NOMO-1 (cell line): ENCODE results near the gene PSMD2.
"Not testable (repeated sequence)": the region's sequence is repeated elsewhere in the genome, so short reads cannot be mapped to it uniquely, and the experiment has no call there.

Experiments used
- DNase-seq, 2 experiments: peaks; one replicate each; lab custom pipeline; 2025; ENCODE audit not compliant: unreplicated experiment in 2 of 2; lab: John Stamatoyannopoulos, UW

The PSMD2 gene

GRCh38 chr3:184337981-184338380, 38.9 kb downstream of the PSMD2 start:
- no peak for DNase-seq

GRCh38 chr3:184338511-184338945, 39.5 kb downstream of the PSMD2 start:
- DNase-seq = no peak

GRCh38 chr3:184339001-184339400, 40.0 kb downstream of the PSMD2 start:
- no peak for DNase-seq

DNA sequence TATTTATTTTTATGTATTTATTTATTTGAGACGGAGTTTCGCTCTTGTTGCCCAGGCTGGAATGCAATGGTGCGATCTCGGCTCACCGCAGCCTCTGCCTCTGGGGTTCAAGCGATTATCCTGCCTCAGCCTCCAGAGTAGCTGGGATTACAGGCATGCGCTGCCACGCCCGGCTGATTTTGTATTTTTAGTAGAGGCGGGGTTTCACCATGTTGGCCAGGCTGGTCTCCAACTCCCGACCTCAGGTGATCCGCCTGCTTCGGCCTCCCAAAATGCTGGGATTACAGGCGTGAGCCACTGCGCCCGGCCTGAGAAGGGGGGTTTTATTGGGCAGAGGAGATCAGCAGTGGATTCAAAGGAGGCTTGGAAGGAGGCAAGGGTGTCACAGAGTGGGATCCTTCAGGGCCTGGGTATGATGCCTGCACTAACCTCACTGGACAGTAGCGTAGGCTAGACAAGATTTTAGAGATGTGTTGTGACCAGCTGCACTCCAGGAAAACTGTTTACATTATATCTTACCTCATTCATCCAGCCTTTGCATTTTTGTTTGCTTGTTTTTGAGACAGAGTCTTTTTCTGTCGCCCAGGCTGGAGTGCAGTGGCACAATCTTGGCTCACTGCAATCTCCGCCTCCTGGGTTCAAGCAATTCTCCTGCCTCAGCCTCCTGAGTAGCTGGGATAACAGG, 40.6 kb downstream of the PSMD2 start:
- not testable (repeated sequence) for DNase-seq

- no peak for DNase-seq
Observed at GRCh38 chr3:184341925-184342324, 42.9 kb downstream of the PSMD2 start.

DNA sequence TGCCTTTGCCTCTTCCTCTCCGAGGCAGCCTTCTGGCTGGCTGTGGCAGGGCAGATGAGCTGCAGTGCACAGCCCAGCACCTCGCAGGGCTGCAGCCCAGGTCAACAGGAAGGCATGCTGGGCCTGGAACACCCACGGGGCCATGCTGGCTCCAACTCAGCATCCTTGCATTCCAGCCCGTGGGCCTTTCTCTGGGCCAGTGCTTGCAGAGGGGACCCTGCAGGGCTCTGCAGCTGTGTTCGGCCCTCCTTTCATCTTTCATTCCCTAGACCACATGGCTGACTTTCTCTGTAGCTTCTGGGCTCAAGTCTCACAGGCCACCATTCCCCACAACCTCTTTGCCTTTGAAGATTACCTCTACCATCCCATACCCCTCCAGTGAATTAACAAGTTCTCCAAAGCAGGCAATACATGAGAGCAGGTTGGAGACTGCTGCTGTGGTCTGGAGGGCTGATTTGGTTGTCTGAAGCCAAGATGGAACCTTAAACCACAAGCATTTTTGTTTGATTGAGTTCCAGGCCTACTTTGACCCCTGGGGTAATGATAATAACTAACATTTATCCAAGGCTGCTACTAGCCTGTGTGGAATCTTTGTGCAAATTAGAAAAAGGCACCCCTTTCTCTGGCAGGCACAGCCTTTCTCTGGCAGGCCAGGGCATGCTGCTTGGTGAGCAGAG, 44.3 kb downstream of the PSMD2 start:
- no peak for DNase-seq

GRCh38 chr3:184344579-184345316, 45.7 kb downstream of the PSMD2 start:
- DNase-seq = no peak

GRCh38 chr3:184345317-184346144, 46.5 kb downstream of the PSMD2 start:
- peak; percentile 7 to 30 for DNase-seq

GRCh38 chr3:184346480-184347190, 47.6 kb downstream of the PSMD2 start:
- no peak for DNase-seq

GRCh38 chr3:184347321-184348056, 48.4 kb downstream of the PSMD2 start:
- no peak for DNase-seq

DNA sequence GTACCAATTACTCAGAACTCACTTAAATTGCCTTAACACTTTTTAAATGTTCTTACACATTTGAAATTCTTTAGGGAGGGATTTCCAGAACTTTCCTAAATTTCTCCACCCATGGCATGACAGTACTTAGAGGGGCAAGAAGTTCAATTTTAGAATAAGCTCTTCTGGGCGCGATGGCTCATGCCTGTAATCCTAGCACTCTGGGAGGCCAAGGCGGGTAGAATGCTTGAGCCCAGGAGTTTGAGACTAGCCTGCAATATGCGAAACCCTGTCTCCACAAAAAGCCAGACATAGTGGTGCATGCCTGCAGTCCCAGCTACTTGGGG, 49.0 kb downstream of the PSMD2 start:
- no peak for DNase-seq

DNA sequence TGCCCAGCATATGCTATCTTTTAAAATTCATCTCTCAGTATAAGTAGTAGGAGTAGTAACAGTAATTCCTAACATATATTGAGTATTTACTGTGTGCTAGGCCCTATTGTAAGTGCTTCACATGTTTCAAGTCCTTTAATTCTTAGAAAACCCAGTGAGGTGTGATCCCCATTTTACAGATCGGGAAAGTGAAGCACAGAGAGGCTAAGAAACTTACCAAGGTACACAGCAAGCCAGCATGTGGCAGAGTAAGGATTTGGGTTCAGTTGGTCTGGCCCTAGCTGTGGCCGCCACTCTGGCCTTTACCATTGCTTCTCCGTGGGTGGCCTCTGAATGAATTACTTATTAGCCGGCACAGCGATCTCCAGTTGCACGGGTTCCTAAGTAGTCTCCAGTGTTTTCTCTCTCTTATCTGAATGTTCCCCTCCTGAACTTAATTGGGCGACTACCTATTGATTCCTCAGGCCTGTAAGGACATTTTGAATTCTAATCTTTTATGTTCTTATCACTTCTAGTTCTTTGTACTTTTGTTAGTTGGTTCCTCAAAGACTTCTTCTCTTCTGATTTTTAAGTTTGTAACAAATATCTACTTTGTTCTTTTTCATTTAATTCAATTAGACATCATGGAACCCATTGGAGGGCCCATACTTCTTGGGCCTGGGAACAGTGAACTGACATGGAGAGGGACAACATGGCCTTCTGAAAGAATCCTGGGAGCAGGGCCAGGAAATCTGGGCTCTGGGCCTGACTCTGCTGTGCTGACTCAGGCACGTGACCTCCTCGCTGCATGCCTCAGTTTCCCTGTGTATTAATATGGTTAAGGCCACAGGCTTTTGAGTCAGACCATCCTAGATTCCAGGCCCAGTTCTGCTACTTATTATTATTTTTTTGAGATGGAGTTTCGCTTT, 50.8 kb downstream of the PSMD2 start:
- no peak for DNase-seq

GRCh38 chr3:184350618-184351017, 51.6 kb downstream of the PSMD2 start:
- no peak for DNase-seq

DNA sequence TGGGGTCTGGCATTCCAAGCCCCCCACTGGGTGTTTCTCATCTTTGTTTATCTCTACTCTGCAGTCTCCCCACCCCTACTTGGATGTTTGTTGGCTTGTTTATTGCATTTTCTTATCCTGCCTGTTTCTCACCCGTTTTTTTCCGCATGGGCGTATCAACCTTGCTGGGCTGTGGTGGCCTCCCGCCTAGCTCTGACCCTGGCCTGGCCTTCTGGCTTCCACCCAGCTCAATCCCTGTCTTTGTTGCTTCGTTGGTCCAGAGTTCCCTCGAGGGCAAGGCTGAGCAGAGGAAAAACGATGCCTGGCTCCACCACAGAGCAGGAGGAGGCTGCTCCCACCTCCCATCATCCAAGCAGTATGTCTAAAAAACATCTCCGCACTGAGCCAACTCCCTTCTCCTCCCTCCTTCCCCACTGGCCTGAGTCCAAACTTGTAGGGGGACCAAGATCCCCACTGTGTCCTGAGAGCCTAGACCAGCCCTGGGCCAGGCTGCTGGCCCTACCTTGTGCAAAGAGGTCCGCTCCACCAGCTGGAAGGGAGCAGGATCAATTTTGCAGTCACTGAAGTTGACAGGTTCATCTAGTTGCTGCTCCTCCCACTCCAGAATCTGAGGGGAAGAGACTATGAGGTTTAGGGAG, 52.6 kb downstream of the PSMD2 start:
- DNase-seq = no peak

DNA sequence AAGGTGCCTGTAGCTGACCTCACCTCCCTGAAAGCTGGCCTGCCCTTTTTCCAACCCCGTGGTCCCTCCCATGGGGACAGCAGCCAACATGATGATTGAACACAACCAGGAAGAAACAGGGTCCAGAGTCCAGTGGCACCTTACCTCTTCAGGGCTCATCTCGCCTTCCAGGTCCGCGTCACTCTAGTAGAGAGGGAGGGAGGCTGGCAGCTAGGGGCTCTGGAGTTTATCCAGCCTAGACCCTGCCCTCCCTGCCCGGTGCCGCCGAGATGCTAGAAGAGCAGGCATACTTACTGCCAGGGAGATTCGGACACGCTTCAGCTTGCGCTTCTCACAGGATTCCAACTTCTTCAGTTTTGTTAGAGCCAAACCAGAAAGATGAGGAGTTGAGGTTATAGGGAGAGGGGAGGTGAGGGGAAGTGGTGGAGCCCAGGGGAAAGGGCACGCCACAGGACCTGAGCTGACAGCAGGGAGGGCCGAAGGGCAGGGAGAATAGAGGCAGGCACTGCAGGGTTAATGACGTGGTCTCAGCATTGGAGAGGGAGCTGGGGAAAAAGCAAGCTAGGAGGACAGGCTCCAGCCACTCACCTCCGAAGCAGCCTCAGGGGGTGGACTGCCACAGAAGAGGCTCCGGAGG, 53.2 kb downstream of the PSMD2 start:
- DNase-seq = no peak

DNA sequence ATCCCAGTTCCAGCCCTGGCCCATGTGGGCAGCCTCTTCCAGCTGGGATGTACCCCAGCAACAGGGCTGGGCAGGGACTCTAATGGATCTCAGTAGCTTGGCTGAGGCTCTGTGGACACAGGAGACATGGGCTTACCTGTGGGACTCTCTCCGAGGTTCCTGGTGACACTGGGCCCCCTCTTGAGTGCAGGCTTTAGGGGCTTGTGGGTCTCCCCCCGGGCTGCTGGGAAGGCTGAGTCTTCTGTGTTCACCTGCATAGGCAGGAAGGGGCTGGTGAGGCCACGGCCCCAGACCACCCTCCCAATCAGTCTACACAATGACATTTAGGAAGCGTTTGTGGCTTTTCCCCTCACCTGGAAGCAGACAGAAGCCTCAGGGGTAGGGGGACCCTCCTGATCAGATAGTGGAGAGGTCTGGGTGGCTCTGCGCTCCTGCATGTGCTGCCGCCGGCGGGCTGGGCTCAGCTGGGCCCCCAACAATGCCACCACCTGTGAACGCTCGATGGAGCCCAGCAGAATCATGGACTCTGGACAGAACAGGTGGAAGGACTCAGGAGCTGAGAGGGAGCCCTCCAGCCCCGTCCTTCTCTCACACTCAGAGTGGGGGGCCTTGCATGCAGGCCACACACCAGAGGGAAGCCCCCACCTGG, 54.0 kb downstream of the PSMD2 start:
- DNase-seq = no peak

GRCh38 chr3:184353546-184353941, 54.5 kb downstream of the PSMD2 start:
- DNase-seq = no peak
